A549 (cell line): ENCODE data around the gene AUTS2.

Source experiments
- BCL3 ChIP-seq: fragments of >200 bp; sonication (Bioruptor Twin); formaldehyde crosslinking; IDR thresholded peaks from 3 replicates; pipeline ENCODE4 v1.6.1; 2016
- CTCF ChIP-seq: fragments of >200 bp; sonication (Bioruptor Twin); formaldehyde crosslinking; IDR thresholded peaks from 3 replicates; pipeline ENCODE4 v1.5.1; 2016
- MYC ChIP-seq: IDR thresholded peaks from 2 replicates; pipeline ENCODE4 v1.6.1; 2012; ENCODE audit warnings: mild to moderate bottlenecking, inconsistent platforms, low read length, improper control_type of control experiment, borderline replicate concordance
- PHF8 ChIP-seq: fragments of 200-600 bp; sonication (generic); IDR thresholded peaks from 2 replicates; pipeline ENCODE4 v1.6.1; 2016; ENCODE audit warnings: low read depth, mild to moderate bottlenecking, antibody characterized with exemption, moderate library complexity, borderline replicate concordance
- POLR2A ChIP-seq: IDR thresholded peaks from 2 replicates; pipeline ENCODE4 v1.6.1; 2012; ENCODE audit warnings: mild to moderate bottlenecking, low read length
- RFX5 ChIP-seq: fragments of 450-650 bp; IDR thresholded peaks from 2 replicates; pipeline ENCODE4 v1.7.1; 2014; ENCODE audit warnings: antibody characterized with exemption, mild to moderate bottlenecking, moderate library complexity
- TF ChIP-seq, protein P1 (sequence below): IDR thresholded peaks from 2 replicates; pipeline ENCODE4 v1.6.1; 2012
- TF ChIP-seq, protein P2 (sequence below): IDR thresholded peaks from 2 replicates; pipeline ENCODE4 v1.6.1; 2012

DNA sequence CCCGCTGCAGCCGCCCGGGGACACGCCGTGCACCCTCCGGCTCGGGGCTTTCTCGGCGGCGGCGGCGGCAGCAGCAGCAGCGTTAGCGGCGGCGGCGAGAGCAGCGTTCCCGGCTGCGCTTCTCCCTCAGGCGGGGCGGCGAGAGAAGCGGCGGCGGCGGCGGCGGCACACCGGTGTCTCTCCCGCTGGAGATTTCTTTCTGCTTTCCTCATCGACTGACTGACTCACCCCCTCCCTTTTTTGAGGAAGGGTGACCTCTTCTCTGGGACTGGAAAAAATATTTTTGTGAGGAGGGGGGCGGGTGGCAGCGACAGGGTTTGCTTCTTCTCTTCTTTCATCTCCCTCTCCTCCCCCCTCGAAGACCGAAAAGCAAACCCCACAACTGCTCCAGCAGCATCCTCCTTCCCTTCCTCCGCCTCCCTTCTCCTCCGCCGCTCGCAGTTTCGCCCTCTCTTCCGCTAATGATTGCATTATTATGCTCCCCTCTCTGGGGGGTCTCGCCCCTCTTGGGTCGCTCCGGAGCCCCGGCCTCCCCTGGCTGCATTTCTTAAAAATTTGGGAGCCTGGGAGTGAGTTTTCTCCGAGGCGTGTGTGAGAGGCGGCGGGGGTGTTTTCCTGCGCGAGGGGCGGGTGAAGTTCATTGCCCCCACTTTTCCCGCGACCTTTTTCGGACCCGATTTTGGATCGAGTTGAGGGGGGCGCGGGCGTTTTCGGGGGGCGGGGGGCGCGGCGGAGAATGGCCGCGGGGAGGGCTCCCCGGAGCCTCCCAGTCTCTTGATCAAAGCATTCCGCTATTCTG lies 411 bp downstream of the AUTS2 start:
- TF ChIP-seq, protein P1, sequence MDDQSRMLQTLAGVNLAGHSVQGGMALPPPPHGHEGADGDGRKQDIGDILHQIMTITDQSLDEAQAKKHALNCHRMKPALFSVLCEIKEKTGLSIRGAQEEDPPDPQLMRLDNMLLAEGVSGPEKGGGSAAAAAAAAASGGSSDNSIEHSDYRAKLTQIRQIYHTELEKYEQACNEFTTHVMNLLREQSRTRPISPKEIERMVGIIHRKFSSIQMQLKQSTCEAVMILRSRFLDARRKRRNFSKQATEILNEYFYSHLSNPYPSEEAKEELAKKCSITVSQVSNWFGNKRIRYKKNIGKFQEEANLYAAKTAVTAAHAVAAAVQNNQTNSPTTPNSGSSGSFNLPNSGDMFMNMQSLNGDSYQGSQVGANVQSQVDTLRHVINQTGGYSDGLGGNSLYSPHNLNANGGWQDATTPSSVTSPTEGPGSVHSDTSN: no peak
- no peak for TF ChIP-seq CTCF
- TF ChIP-seq RFX5: no peak
- no peak for TF ChIP-seq POLR2A
- TF ChIP-seq MYC: no peak; the same call in 1 of the 2 replicates
- TF ChIP-seq BCL3: no peak
- TF ChIP-seq PHF8: no peak
- TF ChIP-seq, protein P2, sequence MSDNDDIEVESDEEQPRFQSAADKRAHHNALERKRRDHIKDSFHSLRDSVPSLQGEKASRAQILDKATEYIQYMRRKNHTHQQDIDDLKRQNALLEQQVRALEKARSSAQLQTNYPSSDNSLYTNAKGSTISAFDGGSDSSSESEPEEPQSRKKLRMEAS: no peak
